H9 (cell line): ENCODE data around the gene CAND2. TPM values are rescaled to one million over a fixed set of nuclear protein-coding genes. Genes with fewer than 3 reads are reported as not detected.

Experiments used
- DNase-seq: peaks from one replicate; pipeline ENCODE4 v3.0.0-alpha.2; 2017
- H2AFZ ChIP-seq: one replicate; pipeline ENCODE4 v1.6.1; 2013; ENCODE audit warnings: mild to moderate bottlenecking, low read length, control low read depth, moderate library complexity
- H2AK5ac ChIP-seq: 2 replicates; pipeline ENCODE4 v1.6.1; 2013; ENCODE audit warnings: low read length, control low read depth, mixed read lengths; ENCODE audit not compliant: insufficient read length
- H2BK120ac ChIP-seq: one replicate; pipeline ENCODE4 v1.6.1; 2013; ENCODE audit warnings: low read depth, mild to moderate bottlenecking, low read length, control low read depth, inconsistent platforms; ENCODE audit not compliant: poor library complexity, severe bottlenecking
- H2BK12ac ChIP-seq: 2 replicates; pipeline ENCODE4 v1.6.1; 2013; ENCODE audit warnings: low read length, control low read depth, mixed read lengths, low read depth; ENCODE audit not compliant: insufficient read length
- H2BK15ac ChIP-seq: 2 replicates; pipeline ENCODE4 v1.6.1; 2013; ENCODE audit warnings: low read depth, low read length, control low read depth
- H2BK20ac ChIP-seq: one replicate; pipeline ENCODE4 v1.6.1; 2013; ENCODE audit warnings: low read depth, mild to moderate bottlenecking, low read length, control low read depth, inconsistent platforms; ENCODE audit not compliant: poor library complexity, severe bottlenecking
- H2BK5ac ChIP-seq: 2 replicates; pipeline ENCODE4 v1.6.1; 2013; ENCODE audit warnings: low read length, control low read depth, mixed read lengths; ENCODE audit not compliant: insufficient read length
- H3K14ac ChIP-seq: 2 replicates; pipeline ENCODE4 v1.6.1; 2013; ENCODE audit warnings: low read length, control low read depth; ENCODE audit not compliant: insufficient read depth
- H3K18ac ChIP-seq: 2 replicates; pipeline ENCODE4 v1.6.1; 2013; ENCODE audit warnings: low read depth, mild to moderate bottlenecking, mixed read lengths, low read length, control low read depth; ENCODE audit not compliant: insufficient read length
- H3K23ac ChIP-seq: 2 replicates; pipeline ENCODE4 v1.6.1; 2013; ENCODE audit warnings: low read length, control low read depth, mixed read lengths, low read depth; ENCODE audit not compliant: insufficient read length
- H3K23me2 ChIP-seq: 2 replicates; pipeline ENCODE4 v1.6.1; 2013; ENCODE audit warnings: low read depth, mild to moderate bottlenecking, mixed read lengths, low read length, control low read depth; ENCODE audit not compliant: insufficient read length, poor library complexity, severe bottlenecking
- H3K27ac ChIP-seq: 2 replicates; pipeline ENCODE4 v1.5.1; 2013; ENCODE audit warnings: low read length, control low read depth, mixed read lengths, low read depth; ENCODE audit not compliant: insufficient read length
- H3K27me3 ChIP-seq: 2 replicates; pipeline ENCODE4 v1.6.1; 2013; ENCODE audit warnings: low read length, control low read depth, inconsistent platforms; ENCODE audit not compliant: insufficient read depth
- H3K4ac ChIP-seq: 2 replicates; pipeline ENCODE4 v1.6.1; 2013; ENCODE audit warnings: low read depth, mild to moderate bottlenecking, control low read depth, inconsistent platforms, low read length, moderate library complexity
- H3K4me1 ChIP-seq: 2 replicates; pipeline ENCODE4 v1.6.1; 2013; ENCODE audit warnings: low read length, control low read depth, inconsistent platforms; ENCODE audit not compliant: insufficient read depth
- H3K4me2 ChIP-seq: 2 replicates; pipeline ENCODE4 v1.6.1; 2013; ENCODE audit warnings: low read length, control low read depth, mixed read lengths; ENCODE audit not compliant: insufficient read length, insufficient read depth
- H3K56ac ChIP-seq: 2 replicates; pipeline ENCODE4 v1.6.1; 2013; ENCODE audit warnings: low read depth, mild to moderate bottlenecking, mixed read lengths, low read length, control low read depth; ENCODE audit not compliant: insufficient read length
- H3K79me1 ChIP-seq: 2 replicates; pipeline ENCODE4 v1.6.1; 2013; ENCODE audit warnings: low read depth, mild to moderate bottlenecking, moderate library complexity, low read length, control low read depth, inconsistent platforms; ENCODE audit not compliant: insufficient read depth, poor library complexity, severe bottlenecking
- H3K79me2 ChIP-seq: 2 replicates; pipeline ENCODE4 v1.6.1; 2013; ENCODE audit warnings: low read length, control low read depth, inconsistent platforms; ENCODE audit not compliant: insufficient read depth
- H3K9ac ChIP-seq: 2 replicates; pipeline ENCODE4 v1.6.1; 2013; ENCODE audit warnings: low read length, control low read depth, mixed read lengths; ENCODE audit not compliant: insufficient read length; ENCODE audit errors: extremely low read depth
- H3K9me3 ChIP-seq: one replicate; pipeline ENCODE4 v1.6.1; 2013; ENCODE audit warnings: low read depth, low read length, inconsistent platforms; ENCODE audit not compliant: control insufficient read depth
- H3T11ph ChIP-seq: one replicate; pipeline ENCODE4 v1.6.1; 2013; ENCODE audit warnings: mild to moderate bottlenecking, low read length, control low read depth, inconsistent platforms
- H4K20me1 ChIP-seq: one replicate; pipeline ENCODE4 v1.6.1; 2013; ENCODE audit not compliant: control insufficient read depth, insufficient read length, insufficient read depth
- H4K5ac ChIP-seq: 2 replicates; pipeline ENCODE4 v1.6.1; 2013; ENCODE audit warnings: low read depth, mild to moderate bottlenecking, mixed read lengths, low read length, control low read depth; ENCODE audit not compliant: insufficient read length
- H4K8ac ChIP-seq: replicated peaks from 2 replicates; pipeline ENCODE4 v1.6.1; 2013; ENCODE audit warnings: low read length, control low read depth, mixed read lengths, low read depth; ENCODE audit not compliant: insufficient read length
- H4K91ac ChIP-seq: 2 replicates; pipeline ENCODE4 v1.6.1; 2013; ENCODE audit warnings: low read depth, mild to moderate bottlenecking, moderate library complexity, mixed read lengths, low read length, control low read depth; ENCODE audit not compliant: insufficient read length
- H3K27ac Mint-ChIP-seq, 3 experiments: 2 replicates in 2 of 3; 3 replicates in 1 of 3; pipeline ENCODE4 v1.8.0; 2020 to 2021; ENCODE audit warnings: mixed read lengths in 3 of 3, mild to moderate bottlenecking in 1 of 3, moderate library complexity in 1 of 3
- H3K27me3 Mint-ChIP-seq: 2 replicates; pipeline ENCODE4 v1.8.0; 2021; ENCODE audit warnings: low read depth, mild to moderate bottlenecking, moderate library complexity, mixed read lengths
- H3K36me3 Mint-ChIP-seq, 3 experiments: 2 replicates in 2 of 3; 3 replicates in 1 of 3; pipeline ENCODE4 v1.8.0; 2020 to 2021; ENCODE audit warnings: low read depth in 3 of 3, mixed read lengths in 3 of 3; ENCODE audit not compliant: insufficient read depth in 1 of 3
- H3K4me1 Mint-ChIP-seq, 2 experiments: 2 replicates each; pipeline ENCODE4 v1.8.0; 2020; ENCODE audit warnings: mixed read lengths in 2 of 2
- H3K4me3 Mint-ChIP-seq, 2 experiments: 2 replicates in 1 of 2; 3 replicates in 1 of 2; pipeline ENCODE4 v1.8.0; 2020 to 2021; ENCODE audit warnings: mild to moderate bottlenecking in 2 of 2, mixed read lengths in 2 of 2, moderate library complexity in 1 of 2
- H3K9me3 Mint-ChIP-seq, 2 experiments: 2 replicates in 1 of 2; 3 replicates in 1 of 2; pipeline ENCODE4 v1.8.0; 2020; ENCODE audit warnings: mild to moderate bottlenecking in 2 of 2, mixed read lengths in 2 of 2, moderate library complexity in 1 of 2
- WGBS: extraction: QIAGEN DNeasy Blood & Tissue Kit; methylation state at CpG from one replicate; pipeline ENCODE4 v1.1.7; 2013; ENCODE audit warnings: missing lambda C conversion rate, low lambda C conversion rate, mixed read lengths; ENCODE audit not compliant: insufficient read length; ENCODE audit errors: extremely low coverage; 5-methylcytosine and 5-hydroxymethylcytosine counted together
- total RNA-seq: library from RNA; stranded (reverse); gene quantifications from 2 replicates; pipeline ENCODE4 v1.2.1, GENCODE V29; 2021
- TF ChIP-seq, protein P1 (sequence below): fragments of 200-600 bp; sonication (generic); conservative IDR thresholded peaks from 3 replicates; pipeline ENCODE4 v1.8.0; 2021; ENCODE audit warnings: antibody characterized with exemption, mild to moderate bottlenecking

CAND2 gene
- total RNA-seq, 1 experiment from 2014 or later: 10.7 TPM

DNA sequence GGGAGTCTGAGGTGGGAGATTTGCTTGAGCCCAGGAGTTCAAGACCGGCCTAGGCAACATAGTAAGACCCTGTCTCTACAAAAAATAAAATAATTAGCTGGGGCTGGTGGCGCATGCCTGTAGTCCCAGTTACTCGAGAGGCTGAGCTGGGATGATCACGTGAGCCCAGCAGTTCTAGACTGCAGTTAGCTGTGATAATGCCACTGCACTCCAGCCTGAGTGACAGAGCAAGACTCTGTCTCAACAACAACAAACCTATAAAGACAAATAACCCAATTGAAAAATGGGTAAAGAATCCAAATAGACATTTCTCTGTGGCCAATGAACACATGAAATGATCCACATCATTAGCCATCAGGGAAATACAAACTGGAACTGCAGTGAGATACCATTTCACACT is 46.0 kb downstream of the CAND2 start:
- H3T11ph ChIP-seq: no peak overlapping the region
- H3K4me3 Mint-ChIP-seq: no peak overlapping the region
- no peak overlapping the region for H3K56ac ChIP-seq
- H3K9me3 ChIP-seq: peaks cover 8% of the 10 kb centered on the region
- no peak overlapping the region for H3K9ac ChIP-seq
- H4K5ac ChIP-seq: no peak overlapping the region
- no peak overlapping the region for H3K18ac ChIP-seq
- H3K4me1 ChIP-seq: peaks cover 3% of the 10 kb centered on the region; the same call in 1 of the 2 replicates
- H3K23ac ChIP-seq: no peak overlapping the region
- peaks cover 27% of the 10 kb centered on the region for H3K79me2 ChIP-seq
- no peak overlapping the region for H3K27ac Mint-ChIP-seq
- no peak overlapping the region for H4K8ac ChIP-seq
- H3K14ac ChIP-seq: no peak overlapping the region
- peaks cover 35 to 41% of the 10 kb centered on the region in 2 experiments for H3K4me1 Mint-ChIP-seq
- no CpG with 5 or more reads among the region's 4 CpGs for WGBS
- H3K23me2 ChIP-seq: peaks cover 8% of the 10 kb centered on the region
- H4K20me1 ChIP-seq: no peaks in the 10 kb centered on the region
- no peak for DNase-seq
- H3K27ac ChIP-seq: no peak overlapping the region
- TF ChIP-seq, protein P1, sequence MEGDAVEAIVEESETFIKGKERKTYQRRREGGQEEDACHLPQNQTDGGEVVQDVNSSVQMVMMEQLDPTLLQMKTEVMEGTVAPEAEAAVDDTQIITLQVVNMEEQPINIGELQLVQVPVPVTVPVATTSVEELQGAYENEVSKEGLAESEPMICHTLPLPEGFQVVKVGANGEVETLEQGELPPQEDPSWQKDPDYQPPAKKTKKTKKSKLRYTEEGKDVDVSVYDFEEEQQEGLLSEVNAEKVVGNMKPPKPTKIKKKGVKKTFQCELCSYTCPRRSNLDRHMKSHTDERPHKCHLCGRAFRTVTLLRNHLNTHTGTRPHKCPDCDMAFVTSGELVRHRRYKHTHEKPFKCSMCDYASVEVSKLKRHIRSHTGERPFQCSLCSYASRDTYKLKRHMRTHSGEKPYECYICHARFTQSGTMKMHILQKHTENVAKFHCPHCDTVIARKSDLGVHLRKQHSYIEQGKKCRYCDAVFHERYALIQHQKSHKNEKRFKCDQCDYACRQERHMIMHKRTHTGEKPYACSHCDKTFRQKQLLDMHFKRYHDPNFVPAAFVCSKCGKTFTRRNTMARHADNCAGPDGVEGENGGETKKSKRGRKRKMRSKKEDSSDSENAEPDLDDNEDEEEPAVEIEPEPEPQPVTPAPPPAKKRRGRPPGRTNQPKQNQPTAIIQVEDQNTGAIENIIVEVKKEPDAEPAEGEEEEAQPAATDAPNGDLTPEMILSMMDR: no peak
- H3K27me3 ChIP-seq: no peaks in the 10 kb centered on the region
- H3K36me3 Mint-ChIP-seq: peaks cover 39 to 52% (median 47%) of the 10 kb centered on the region in 3 experiments
- peaks cover 18 to 19% of the 10 kb centered on the region in 2 experiments for H3K9me3 Mint-ChIP-seq
- no peak overlapping the region for H2BK20ac ChIP-seq
- H2BK15ac ChIP-seq: no peak overlapping the region
- H2BK5ac ChIP-seq: no peak overlapping the region
- no peak overlapping the region for H2AFZ ChIP-seq
- no peak overlapping the region for H3K4me2 ChIP-seq
- H2AK5ac ChIP-seq: no peak overlapping the region
- H3K4ac ChIP-seq: no peak overlapping the region
- no peak overlapping the region for H2BK120ac ChIP-seq
- no peaks in the 10 kb centered on the region for H3K27me3 Mint-ChIP-seq
- no peak overlapping the region for H4K91ac ChIP-seq
- H2BK12ac ChIP-seq: no peak overlapping the region
- peaks cover 10% of the 10 kb centered on the region for H3K79me1 ChIP-seq
